ENCODE results near the gene PIK3CA. TPM values are rescaled to one million over a fixed set of nuclear protein-coding genes. Genes with fewer than 3 reads are reported as not detected.

PIK3CA gene
- total and polyA plus RNA-seq, 2 donors (not counting 3 experiments of a cell fraction or from before 2014, with no cell fraction given) = 4.2 to 25.8 TPM

GRCh38 chr3:179100652-179101051 is 47.5 kb upstream of the PIK3CA start:
- intact Hi-C loops (cut with micrococcal nuclease) (no loop called here), dilution Hi-C loops (cut with MboI; ENCODE audit: extremely low pct_ligation_motif_present, low sequenced_read_pairs) (no loop called here)
- ChIA-PET POLR2A (no interaction called here), CTCF (interaction anchor here (0.6 to 1.0 kb wide), 4 partner anchors 11 to 221 kb away, joined by 3 to 5 read pairs (median 3); no protein-coding TSS in a partner anchor)
- Histone ChIP-seq H3K27me3 (ENCODE audit: control insufficient read depth in 2 of 2, insufficient read depth in 2 of 2, low read length in 2 of 2) (peaks cover 2% of the 10 kb centered on the region in 2 experiments), H3K9me3 (replicated peaks; ENCODE audit: control insufficient read depth, insufficient read depth, low read length) (no peaks in the 10 kb centered on the region), H3K27ac (ENCODE audit: insufficient read depth, low read depth, low read length) (no peak overlapping the region), H3K4me1 (ENCODE audit: control insufficient read depth, extremely low read depth, insufficient read depth, low read length) (no peaks in the 10 kb centered on the region), H3K9me1 (replicated peaks; ENCODE audit: control insufficient read depth, extremely low read depth, insufficient read depth, low read length) (no peaks in the 10 kb centered on the region), H3K4me3 (replicated peaks in 1 of 3; ENCODE audit: insufficient read depth in 1 of 3, low read depth in 1 of 3, low read length in 3 of 3) (no peak overlapping the region), H2AFZ (ENCODE audit: low read depth, low read length) (no peak overlapping the region), H4K20me1 (replicated peaks; ENCODE audit: control insufficient read depth, extremely low read depth, insufficient read depth, low read length) (no peaks in the 10 kb centered on the region), H3K4me2 (ENCODE audit: insufficient read depth, low read length) (no peak overlapping the region), H3K36me3 (ENCODE audit: control insufficient read depth in 2 of 2, extremely low read depth in 1 of 2, insufficient read depth in 2 of 2, low read length in 2 of 2) (no peaks in the 10 kb centered on the region), H3K79me2 (ENCODE audit: control insufficient read depth, insufficient read depth, low read length) (no peaks in the 10 kb centered on the region), H3K9ac (replicated peaks; ENCODE audit: extremely low read depth, insufficient read depth, low read length) (no peak overlapping the region)
- no peak for TF ChIP-seq GATA2 (IDR thresholded peaks at IDR 0.05; ENCODE audit: insufficient read depth, insufficient read length, low read depth, low read length)
- TF ChIP-seq JUN (IDR thresholded peaks at IDR 0.05; ENCODE audit: borderline replicate concordance, insufficient read depth, insufficient read length, low read depth) = no peak
- no peak for DNase-seq (ENCODE audit: low read depth, low spot score)
- no peak for FAIRE-seq
- BruUV-seq (replicated peaks) = no TSS peak

GRCh38 chr3:179105881-179106280 is 42.3 kb upstream of the PIK3CA start:
- H2AFZ ChIP-seq (ENCODE audit: low read depth, low read length) = no peak overlapping the region
- BruUV-seq (replicated peaks) = no TSS peak
- intact Hi-C loops (cut with micrococcal nuclease) = loop anchor here (1.0 to 5.0 kb wide), 3 partner anchors 41 to 210 kb away; partner anchors contain the start of gene PIK3CA
- H3K79me2 ChIP-seq (ENCODE audit: control insufficient read depth, insufficient read depth, low read length) = no peaks in the 10 kb centered on the region
- no peaks in the 10 kb centered on the region for H3K9me1 ChIP-seq (replicated peaks; ENCODE audit: control insufficient read depth, extremely low read depth, insufficient read depth, low read length)
- no peaks in the 10 kb centered on the region for H3K27me3 ChIP-seq (ENCODE audit: control insufficient read depth in 2 of 2, insufficient read depth in 2 of 2, low read length in 2 of 2)
- H3K9me3 ChIP-seq (replicated peaks; ENCODE audit: control insufficient read depth, insufficient read depth, low read length) = peaks cover 2% of the 10 kb centered on the region
- DNase-seq (ENCODE audit: low read depth, low spot score) (no peak), FAIRE-seq (no peak)
- H3K9ac ChIP-seq (replicated peaks; ENCODE audit: extremely low read depth, insufficient read depth, low read length) = no peak overlapping the region
- H4K20me1 ChIP-seq (replicated peaks; ENCODE audit: control insufficient read depth, extremely low read depth, insufficient read depth, low read length) = no peaks in the 10 kb centered on the region
- H3K27ac ChIP-seq (ENCODE audit: insufficient read depth, low read depth, low read length) = no peak overlapping the region
- no peak for TF ChIP-seq EZH2 (IDR thresholded peaks at IDR 0.05; ENCODE audit: borderline replicate concordance, low read depth, low read length, severe bottlenecking)
- TF ChIP-seq, protein P1, sequence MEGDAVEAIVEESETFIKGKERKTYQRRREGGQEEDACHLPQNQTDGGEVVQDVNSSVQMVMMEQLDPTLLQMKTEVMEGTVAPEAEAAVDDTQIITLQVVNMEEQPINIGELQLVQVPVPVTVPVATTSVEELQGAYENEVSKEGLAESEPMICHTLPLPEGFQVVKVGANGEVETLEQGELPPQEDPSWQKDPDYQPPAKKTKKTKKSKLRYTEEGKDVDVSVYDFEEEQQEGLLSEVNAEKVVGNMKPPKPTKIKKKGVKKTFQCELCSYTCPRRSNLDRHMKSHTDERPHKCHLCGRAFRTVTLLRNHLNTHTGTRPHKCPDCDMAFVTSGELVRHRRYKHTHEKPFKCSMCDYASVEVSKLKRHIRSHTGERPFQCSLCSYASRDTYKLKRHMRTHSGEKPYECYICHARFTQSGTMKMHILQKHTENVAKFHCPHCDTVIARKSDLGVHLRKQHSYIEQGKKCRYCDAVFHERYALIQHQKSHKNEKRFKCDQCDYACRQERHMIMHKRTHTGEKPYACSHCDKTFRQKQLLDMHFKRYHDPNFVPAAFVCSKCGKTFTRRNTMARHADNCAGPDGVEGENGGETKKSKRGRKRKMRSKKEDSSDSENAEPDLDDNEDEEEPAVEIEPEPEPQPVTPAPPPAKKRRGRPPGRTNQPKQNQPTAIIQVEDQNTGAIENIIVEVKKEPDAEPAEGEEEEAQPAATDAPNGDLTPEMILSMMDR (IDR thresholded peaks at IDR 0.05; ENCODE audit: extremely low read depth in 1 of 2, insufficient read depth in 1 of 2, low read depth in 1 of 2, low read length in 2 of 2) = no peak
- no peak for TF ChIP-seq POLR2AphosphoS5 (IDR thresholded peaks at IDR 0.05; ENCODE audit: insufficient read depth, low read depth, low read length)
- TF ChIP-seq MYC (IDR thresholded peaks at IDR 0.05; ENCODE audit: low read depth, low read length) = no peak
- no peak for TF ChIP-seq JUN (IDR thresholded peaks at IDR 0.05; ENCODE audit: borderline replicate concordance, insufficient read depth, insufficient read length, low read depth)
- TF ChIP-seq FOS (IDR thresholded peaks at IDR 0.05; ENCODE audit: borderline replicate concordance, insufficient read depth, low read length) = no peak
- no peak for TF ChIP-seq POLR2A (IDR thresholded peaks at IDR 0.05; ENCODE audit: low read depth, low read length)
- TF ChIP-seq GATA2 (IDR thresholded peaks at IDR 0.05; ENCODE audit: insufficient read depth, insufficient read length, low read depth, low read length) = no peak
- TF ChIP-seq, protein P2, sequence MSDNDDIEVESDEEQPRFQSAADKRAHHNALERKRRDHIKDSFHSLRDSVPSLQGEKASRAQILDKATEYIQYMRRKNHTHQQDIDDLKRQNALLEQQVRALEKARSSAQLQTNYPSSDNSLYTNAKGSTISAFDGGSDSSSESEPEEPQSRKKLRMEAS (IDR thresholded peaks at IDR 0.05; ENCODE audit: insufficient read depth, insufficient read length) = no peak
- H3K4me3 ChIP-seq (replicated peaks in 1 of 3; ENCODE audit: insufficient read depth in 1 of 3, low read depth in 1 of 3, low read length in 3 of 3) = no peak overlapping the region
- no peak overlapping the region for H3K4me2 ChIP-seq (ENCODE audit: insufficient read depth, low read length)
- dilution Hi-C loops (cut with MboI; ENCODE audit: extremely low pct_ligation_motif_present, low sequenced_read_pairs) = no loop called here
- H3K4me1 ChIP-seq (ENCODE audit: control insufficient read depth, extremely low read depth, insufficient read depth, low read length) = peaks cover 4% of the 10 kb centered on the region
- POLR2A ChIA-PET = no interaction called here
- H3K36me3 ChIP-seq (ENCODE audit: control insufficient read depth in 2 of 2, extremely low read depth in 1 of 2, insufficient read depth in 2 of 2, low read length in 2 of 2) = no peaks in the 10 kb centered on the region
- CTCF ChIA-PET = interaction anchor here (0.6 to 4.6 kb wide), 10 partner anchors 9 to 222 kb away, joined by 3 to 47 read pairs (median 6); partner anchors contain the start of gene PIK3CA

All from endothelial cell of umbilical vein (primary cell).